DND-41 (cell line): Measurements from ENCODE around the gene TMEM238L.

ENCODE experiments used
- ATAC-seq: fragments of 200-7000 bp; cut with Tn5 transposase; 3 replicates; pipeline ENCODE4 v1.9.1; 2021; ENCODE audit warnings: low read depth; ENCODE audit not compliant: insufficient read depth
- DNase-seq: peaks from one replicate; pipeline ENCODE4 v3.0.0-alpha.2; 2020
- H2AFZ ChIP-seq: 2 replicates; pipeline ENCODE4 v1.6.0; 2012; ENCODE audit warnings: low read depth, low read length
- H3K27ac ChIP-seq: 2 replicates; pipeline ENCODE4 v1.5.1; 2012; ENCODE audit warnings: low read length, inconsistent platforms
- H3K27me3 ChIP-seq: fragments of 200-600 bp; sonication (generic); 2 replicates; pipeline ENCODE4 v1.6.0; 2012; ENCODE audit warnings: low read length, mild to moderate bottlenecking, inconsistent platforms; ENCODE audit not compliant: insufficient read depth, poor library complexity
- H3K36me3 ChIP-seq: 2 replicates; pipeline ENCODE4 v1.5.1; 2012; ENCODE audit warnings: low read length, inconsistent platforms; ENCODE audit not compliant: insufficient read depth
- H3K4me1 ChIP-seq: 2 replicates; pipeline ENCODE4 v1.5.1; 2012; ENCODE audit warnings: mild to moderate bottlenecking, low read length; ENCODE audit not compliant: insufficient read depth
- H3K4me2 ChIP-seq: 2 replicates; pipeline ENCODE4 v1.6.0; 2012; ENCODE audit warnings: mild to moderate bottlenecking, moderate library complexity, low read length, inconsistent platforms; ENCODE audit not compliant: insufficient read depth
- H3K4me3 ChIP-seq, 2 experiments: fragments of 200-600 bp in 1 of 2; shearing (Covaris generic) in 1 of 2; 2 replicates each; pipeline ENCODE4 v1.5.1; 2012 to 2016; ENCODE audit warnings: inconsistent platforms in 2 of 2, low read length in 2 of 2, mild to moderate bottlenecking in 2 of 2, low read depth in 1 of 2, moderate library complexity in 1 of 2
- H3K79me2 ChIP-seq: 2 replicates; pipeline ENCODE4 v1.6.0; 2012; ENCODE audit warnings: low read length, inconsistent platforms; ENCODE audit not compliant: insufficient read depth
- H3K9ac ChIP-seq: 2 replicates; pipeline ENCODE4 v1.6.0; 2012; ENCODE audit warnings: low read depth, mild to moderate bottlenecking, inconsistent platforms, low read length, moderate library complexity
- H3K9me3 ChIP-seq: 2 replicates; pipeline ENCODE4 v1.5.1; 2012; ENCODE audit warnings: low read length, moderate library complexity, mild to moderate bottlenecking, inconsistent platforms; ENCODE audit not compliant: insufficient read depth, severe bottlenecking
- H4K20me1 ChIP-seq: 2 replicates; pipeline ENCODE4 v1.6.0; 2012; ENCODE audit warnings: low read length; ENCODE audit not compliant: insufficient read depth
- CTCF ChIP-seq: IDR thresholded peaks from 2 replicates; pipeline ENCODE4 v1.5.1; 2012; ENCODE audit warnings: borderline replicate concordance, low read length, moderate library complexity, mild to moderate bottlenecking; ENCODE audit not compliant: poor library complexity, severe bottlenecking; ENCODE audit errors: extremely low read depth
- EZH2 ChIP-seq: IDR thresholded peaks from 3 replicates; pipeline ENCODE4 v1.6.1; 2012; ENCODE audit warnings: borderline replicate concordance, low read depth, mild to moderate bottlenecking, moderate library complexity, low read length, inconsistent platforms; ENCODE audit not compliant: severe bottlenecking

Gene TMEM238L

GRCh38 chr17:10798332-10798749, 5.6 kb downstream of the TMEM238L start:
- Histone ChIP-seq H3K27me3 (peaks cover 2% of the 10 kb centered on the region), H3K36me3 (no peaks in the 10 kb centered on the region), H4K20me1 (no peaks in the 10 kb centered on the region), H3K79me2 (no peaks in the 10 kb centered on the region), H3K4me1 (no peaks in the 10 kb centered on the region), H3K9ac (no peak overlapping the region), H3K27ac (no peak overlapping the region), H3K9me3 (no peaks in the 10 kb centered on the region), H3K4me2 (no peak overlapping the region), H3K4me3 (no peak overlapping the region), H2AFZ (no peak overlapping the region)
- no peak for TF ChIP-seq EZH2
- no peak for TF ChIP-seq CTCF
- no peak for DNase-seq
- ATAC-seq: no peak

- TF ChIP-seq EZH2: no peak
- no peak for TF ChIP-seq CTCF
Observed at GRCh38 chr17:10797476-10798328, 6.2 kb downstream of the TMEM238L start.

GRCh38 chr17:10793816-10794215, 10.1 kb downstream of the TMEM238L start:
- Histone ChIP-seq H3K4me3 (no peak overlapping the region), H3K4me1 (no peaks in the 10 kb centered on the region), H2AFZ (no peak overlapping the region), H3K79me2 (no peaks in the 10 kb centered on the region), H3K9me3 (no peaks in the 10 kb centered on the region), H4K20me1 (no peaks in the 10 kb centered on the region), H3K27me3 (peaks cover 5% of the 10 kb centered on the region), H3K4me2 (no peak overlapping the region), H3K27ac (no peak overlapping the region), H3K36me3 (no peaks in the 10 kb centered on the region), H3K9ac (no peak overlapping the region)
- no peak for TF ChIP-seq CTCF
- no peak for TF ChIP-seq EZH2
- no peak for DNase-seq
- no peak for ATAC-seq

More at GRCh38 chr17:10797476-10798328, 6.2 kb downstream of the TMEM238L start:
- Histone ChIP-seq H3K4me2 (no peak overlapping the region), H3K9ac (no peak overlapping the region), H3K9me3 (no peaks in the 10 kb centered on the region), H3K4me3 (no peak overlapping the region), H3K27ac (no peak overlapping the region), H3K4me1 (no peaks in the 10 kb centered on the region), H3K27me3 (peaks cover 2% of the 10 kb centered on the region), H2AFZ (no peak overlapping the region), H4K20me1 (no peaks in the 10 kb centered on the region), H3K36me3 (no peaks in the 10 kb centered on the region), H3K79me2 (no peaks in the 10 kb centered on the region)
- DNase-seq (no peak), ATAC-seq (no peak)
